Subcutaneous adipose tissue (tissue), 4 donors: Measurements from ENCODE around the gene PDGFD. TPM values are rescaled to one million over a fixed set of nuclear protein-coding genes. Genes with fewer than 3 reads are reported as not detected.

Source experiments
- total RNA-seq, 4 donors: library from RNA; depleted of rRNA; stranded (reverse); fragments of >200 nt; gene quantifications; one replicate each; pipeline ENCODE4 v1.1.0, GENCODE V29; 2016
- TF ChIP-seq, protein P1 (sequence below): fragments of 450-650 bp; IDR thresholded peaks from one replicate; pipeline ENCODE4 v1.5.1; 2016; ENCODE audit warnings: low read depth, mild to moderate bottlenecking, control low read depth, antibody characterized with exemption, moderate library complexity

Gene PDGFD
- total RNA-seq, 4 donors from 2014 or later = 19.4 to 77.7 (median 44.9) TPM

DNA sequence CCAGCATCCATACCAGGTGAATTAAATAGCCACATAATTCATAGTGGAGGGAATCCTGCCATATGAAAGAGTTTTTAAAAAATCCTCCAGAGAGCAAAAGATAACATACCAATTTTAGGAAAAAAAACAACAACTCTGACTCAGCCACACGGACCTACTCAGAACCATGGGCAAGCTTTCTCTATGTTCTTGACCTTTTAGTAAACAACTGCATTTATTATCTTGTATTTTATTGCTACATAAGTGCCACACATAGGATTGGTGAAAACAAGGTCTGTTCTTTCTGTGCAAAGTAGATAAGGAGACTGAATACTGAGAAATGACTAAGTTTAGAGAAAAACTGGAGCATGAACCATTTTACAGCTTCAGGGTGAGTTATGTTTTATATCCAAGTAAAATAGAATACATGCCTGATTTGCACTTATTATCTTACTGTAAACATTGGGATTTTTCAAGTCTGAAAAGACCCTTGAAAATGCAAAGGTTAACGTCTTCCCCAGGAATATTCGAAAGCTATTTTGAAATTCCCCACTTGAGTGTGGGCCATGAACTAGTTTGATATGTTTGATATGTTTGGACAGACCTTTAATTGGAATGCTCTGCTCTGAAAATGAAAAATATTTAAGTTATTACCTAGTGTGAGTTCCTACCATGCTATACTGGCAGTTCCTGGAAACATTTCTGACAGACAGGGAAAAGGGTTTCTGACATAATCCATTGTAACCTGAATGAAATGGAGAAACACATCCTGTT is 217.0 kb downstream of the PDGFD start:
- TF ChIP-seq, protein P1, sequence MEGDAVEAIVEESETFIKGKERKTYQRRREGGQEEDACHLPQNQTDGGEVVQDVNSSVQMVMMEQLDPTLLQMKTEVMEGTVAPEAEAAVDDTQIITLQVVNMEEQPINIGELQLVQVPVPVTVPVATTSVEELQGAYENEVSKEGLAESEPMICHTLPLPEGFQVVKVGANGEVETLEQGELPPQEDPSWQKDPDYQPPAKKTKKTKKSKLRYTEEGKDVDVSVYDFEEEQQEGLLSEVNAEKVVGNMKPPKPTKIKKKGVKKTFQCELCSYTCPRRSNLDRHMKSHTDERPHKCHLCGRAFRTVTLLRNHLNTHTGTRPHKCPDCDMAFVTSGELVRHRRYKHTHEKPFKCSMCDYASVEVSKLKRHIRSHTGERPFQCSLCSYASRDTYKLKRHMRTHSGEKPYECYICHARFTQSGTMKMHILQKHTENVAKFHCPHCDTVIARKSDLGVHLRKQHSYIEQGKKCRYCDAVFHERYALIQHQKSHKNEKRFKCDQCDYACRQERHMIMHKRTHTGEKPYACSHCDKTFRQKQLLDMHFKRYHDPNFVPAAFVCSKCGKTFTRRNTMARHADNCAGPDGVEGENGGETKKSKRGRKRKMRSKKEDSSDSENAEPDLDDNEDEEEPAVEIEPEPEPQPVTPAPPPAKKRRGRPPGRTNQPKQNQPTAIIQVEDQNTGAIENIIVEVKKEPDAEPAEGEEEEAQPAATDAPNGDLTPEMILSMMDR = no peak

DNA sequence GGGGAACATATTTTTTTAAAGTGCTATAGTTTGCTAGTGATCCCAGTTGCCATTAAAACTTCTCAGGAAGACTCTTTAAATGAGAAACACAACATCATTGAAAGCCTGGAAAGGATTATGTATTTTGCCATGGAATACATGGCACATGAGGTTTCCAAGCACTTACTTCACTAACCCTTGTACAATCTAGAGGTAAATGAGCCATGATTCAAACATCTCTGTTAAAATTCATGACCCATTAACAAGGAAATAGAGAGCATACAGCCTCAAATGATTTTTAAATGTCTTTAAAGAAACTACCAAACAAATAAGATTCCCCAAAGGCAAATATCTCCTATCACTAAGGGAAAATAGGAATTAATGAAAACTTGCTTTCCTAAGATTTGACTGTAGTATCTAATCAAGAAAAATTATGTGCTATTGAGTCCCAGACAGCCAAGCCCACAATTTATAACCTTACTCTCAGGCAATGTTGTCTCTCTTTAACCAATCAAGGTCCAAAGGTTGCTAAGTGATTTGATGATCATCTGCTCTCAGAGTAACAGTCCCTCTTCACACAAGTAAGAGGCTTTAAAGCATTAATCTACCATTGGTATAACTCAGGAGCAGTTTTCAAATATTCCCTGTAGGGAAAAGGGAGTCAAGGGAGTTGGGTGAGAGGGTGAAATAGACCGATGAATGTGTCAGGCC is 219.6 kb downstream of the PDGFD start:
- TF ChIP-seq, protein P1 = no peak

DNA sequence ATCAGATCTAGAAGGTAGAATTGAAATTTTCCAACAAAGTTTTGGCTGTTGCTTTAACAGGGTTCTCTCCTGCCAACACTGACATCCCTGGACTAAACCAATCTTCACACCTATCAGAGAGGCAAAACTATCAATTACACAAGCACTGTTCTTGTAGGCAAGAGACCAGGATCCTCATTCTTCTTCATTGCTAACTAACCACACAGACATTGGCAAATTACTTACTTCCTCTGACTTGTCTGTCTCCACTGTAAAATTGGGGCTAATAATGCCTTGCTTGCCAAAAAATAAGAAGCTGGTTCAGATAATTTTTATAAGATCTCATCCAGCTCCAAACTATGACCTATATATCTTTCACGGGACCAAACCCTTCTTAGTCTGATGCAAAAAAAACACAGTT is 221.3 kb downstream of the PDGFD start:
- TF ChIP-seq, protein P1 = no peak

DNA sequence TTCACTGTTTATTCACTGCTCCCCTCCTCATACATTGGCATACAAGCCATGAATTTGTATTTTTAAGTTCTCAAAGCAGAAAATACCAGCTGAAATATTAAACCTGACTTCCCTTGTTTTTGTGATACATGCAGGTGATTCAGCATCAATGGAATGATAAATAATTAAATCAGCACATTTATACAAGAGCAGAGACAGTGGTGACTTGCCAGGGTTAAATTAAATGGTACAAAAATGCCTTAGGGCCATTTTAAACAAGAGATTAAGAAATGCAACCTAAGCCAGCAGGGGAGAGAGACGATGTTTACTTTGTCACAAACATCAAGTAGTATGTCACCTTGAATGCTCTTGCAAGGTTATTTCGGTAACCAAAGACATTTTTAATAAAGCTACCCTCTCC is 223.4 kb downstream of the PDGFD start:
- TF ChIP-seq, protein P1 = no peak

DNA sequence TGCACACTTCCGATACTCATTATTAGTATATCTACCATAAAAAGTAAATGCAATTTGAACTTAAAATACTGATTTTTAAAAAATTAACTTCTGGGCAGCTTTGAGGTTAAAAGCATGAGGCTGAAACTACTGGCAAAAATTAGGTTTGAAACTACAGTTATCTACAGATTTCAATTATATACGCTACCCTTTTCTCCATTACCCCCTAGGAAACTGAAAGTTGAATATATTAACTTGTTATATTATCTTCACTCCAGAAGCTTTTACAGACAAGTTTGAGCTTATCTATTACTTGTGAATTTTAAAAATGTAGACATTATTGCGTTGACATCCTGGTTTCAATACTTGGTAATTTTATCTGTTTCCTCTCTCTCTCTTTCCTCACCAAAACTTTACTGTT is 224.3 kb downstream of the PDGFD start:
- TF ChIP-seq, protein P1 = no peak

DNA sequence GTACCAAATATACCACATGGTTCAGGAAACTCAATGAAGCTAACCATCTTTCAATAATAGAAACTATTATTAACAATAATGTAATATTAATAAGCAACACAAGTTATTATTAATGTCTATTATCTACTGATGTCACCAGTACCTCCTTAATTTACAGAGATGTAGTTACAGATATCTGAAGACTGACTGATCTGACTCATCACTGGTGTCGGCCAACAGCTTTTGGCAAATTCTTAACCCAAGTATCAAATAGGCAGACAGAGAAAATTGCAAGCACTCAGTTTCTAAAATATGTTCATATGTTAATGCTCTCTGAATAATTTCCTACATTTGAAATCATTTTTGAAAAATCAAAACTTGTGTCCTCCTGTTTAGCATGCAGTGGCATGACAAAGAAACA is 227.9 kb downstream of the PDGFD start:
- TF ChIP-seq, protein P1 = no peak

DNA sequence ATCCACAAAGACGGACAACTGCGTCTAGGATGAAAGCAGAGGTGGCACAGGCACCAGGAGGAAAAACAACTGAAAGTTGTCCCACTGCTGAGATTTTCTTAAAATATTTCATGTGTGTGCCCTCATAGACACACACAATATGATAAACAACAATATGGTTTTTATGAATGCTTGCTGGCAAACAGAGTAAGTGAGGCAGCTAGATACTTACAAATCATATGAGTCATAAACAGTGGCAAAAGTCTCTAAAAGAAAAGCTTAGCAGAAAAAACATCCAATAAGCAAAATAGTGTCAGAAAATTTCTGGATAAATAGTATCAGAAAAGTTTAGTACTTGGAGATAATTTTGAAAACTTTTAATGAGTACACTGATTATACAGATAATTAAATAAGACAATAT is 228.7 kb downstream of the PDGFD start:
- TF ChIP-seq, protein P1 = no peak
